DND-41 (cell line): Measurements from ENCODE around the gene ARHGEF38.

Experiments used
- ATAC-seq: fragments of 200-7000 bp; cut with Tn5 transposase; 3 replicates; pipeline ENCODE4 v1.9.1; 2021; ENCODE audit warnings: low read depth; ENCODE audit not compliant: insufficient read depth
- DNase-seq: peaks from one replicate; pipeline ENCODE4 v3.0.0-alpha.2; 2020
- H2AFZ ChIP-seq: 2 replicates; pipeline ENCODE4 v1.6.0; 2012; ENCODE audit warnings: low read depth, low read length
- H3K27ac ChIP-seq: 2 replicates; pipeline ENCODE4 v1.5.1; 2012; ENCODE audit warnings: low read length, inconsistent platforms
- H3K27me3 ChIP-seq: fragments of 200-600 bp; sonication (generic); 2 replicates; pipeline ENCODE4 v1.6.0; 2012; ENCODE audit warnings: low read length, mild to moderate bottlenecking, inconsistent platforms; ENCODE audit not compliant: insufficient read depth, poor library complexity
- H3K36me3 ChIP-seq: 2 replicates; pipeline ENCODE4 v1.5.1; 2012; ENCODE audit warnings: low read length, inconsistent platforms; ENCODE audit not compliant: insufficient read depth
- H3K4me1 ChIP-seq: 2 replicates; pipeline ENCODE4 v1.5.1; 2012; ENCODE audit warnings: mild to moderate bottlenecking, low read length; ENCODE audit not compliant: insufficient read depth
- H3K4me2 ChIP-seq: 2 replicates; pipeline ENCODE4 v1.6.0; 2012; ENCODE audit warnings: mild to moderate bottlenecking, moderate library complexity, low read length, inconsistent platforms; ENCODE audit not compliant: insufficient read depth
- H3K4me3 ChIP-seq, 2 experiments: fragments of 200-600 bp in 1 of 2; shearing (Covaris generic) in 1 of 2; 2 replicates each; pipeline ENCODE4 v1.5.1; 2012 to 2016; ENCODE audit warnings: inconsistent platforms in 2 of 2, low read length in 2 of 2, mild to moderate bottlenecking in 2 of 2, low read depth in 1 of 2, moderate library complexity in 1 of 2
- H3K79me2 ChIP-seq: 2 replicates; pipeline ENCODE4 v1.6.0; 2012; ENCODE audit warnings: low read length, inconsistent platforms; ENCODE audit not compliant: insufficient read depth
- H3K9ac ChIP-seq: 2 replicates; pipeline ENCODE4 v1.6.0; 2012; ENCODE audit warnings: low read depth, mild to moderate bottlenecking, inconsistent platforms, low read length, moderate library complexity
- H3K9me3 ChIP-seq: 2 replicates; pipeline ENCODE4 v1.5.1; 2012; ENCODE audit warnings: low read length, moderate library complexity, mild to moderate bottlenecking, inconsistent platforms; ENCODE audit not compliant: insufficient read depth, severe bottlenecking
- H4K20me1 ChIP-seq: 2 replicates; pipeline ENCODE4 v1.6.0; 2012; ENCODE audit warnings: low read length; ENCODE audit not compliant: insufficient read depth
- EZH2 ChIP-seq: IDR thresholded peaks from 3 replicates; pipeline ENCODE4 v1.6.1; 2012; ENCODE audit warnings: borderline replicate concordance, low read depth, mild to moderate bottlenecking, moderate library complexity, low read length, inconsistent platforms; ENCODE audit not compliant: severe bottlenecking
- TF ChIP-seq, protein P1 (sequence below): IDR thresholded peaks from 2 replicates; pipeline ENCODE4 v1.5.1; 2012; ENCODE audit warnings: borderline replicate concordance, low read length, moderate library complexity, mild to moderate bottlenecking; ENCODE audit not compliant: poor library complexity, severe bottlenecking; ENCODE audit errors: extremely low read depth

The ARHGEF38 gene

DNA sequence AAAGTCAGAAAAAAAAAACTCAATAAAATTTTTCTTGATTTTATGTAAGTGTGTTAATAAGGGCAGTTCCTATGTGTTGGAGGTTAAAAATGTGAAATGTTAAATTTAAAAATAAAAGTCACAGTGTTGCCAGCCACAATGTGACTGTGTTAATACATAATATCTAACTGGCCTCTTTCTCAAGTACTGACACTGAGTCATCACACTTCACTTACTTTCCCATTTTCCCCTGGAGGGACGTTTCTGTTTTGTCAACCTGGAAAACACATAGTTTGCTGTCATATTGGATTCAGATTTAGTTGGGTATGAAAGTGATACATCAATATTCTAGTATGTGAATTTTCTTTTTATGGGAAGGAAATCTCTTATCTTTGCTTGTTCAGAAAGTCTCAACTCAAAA, 46.4 kb downstream of the ARHGEF38 start:
- no peak overlapping the region for H3K9ac ChIP-seq
- no peaks in the 10 kb centered on the region for H3K4me1 ChIP-seq

DNA sequence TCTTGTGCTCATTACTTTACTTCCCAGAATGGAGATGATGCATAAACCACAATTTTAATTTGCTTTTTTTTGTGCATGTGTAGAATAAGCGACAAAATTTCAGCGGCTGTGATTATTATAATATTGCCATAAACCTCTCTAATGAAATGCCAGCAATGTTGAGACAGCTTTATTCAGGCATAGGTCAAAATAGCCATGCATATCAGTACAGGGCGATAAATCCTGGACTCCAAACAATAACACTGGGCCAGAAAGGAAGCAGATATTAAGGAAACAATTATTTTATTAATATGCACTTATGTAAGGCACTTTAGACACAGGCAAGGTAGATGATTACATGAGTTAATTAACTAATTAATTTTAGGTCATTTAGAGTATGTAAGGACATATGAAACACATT, 47.1 kb downstream of the ARHGEF38 start:
- no peaks in the 10 kb centered on the region for H3K79me2 ChIP-seq
- H3K9ac ChIP-seq = no peak overlapping the region

More for the DNA sequence above, 46.4 kb downstream of the ARHGEF38 start:
- TF ChIP-seq, protein P1, sequence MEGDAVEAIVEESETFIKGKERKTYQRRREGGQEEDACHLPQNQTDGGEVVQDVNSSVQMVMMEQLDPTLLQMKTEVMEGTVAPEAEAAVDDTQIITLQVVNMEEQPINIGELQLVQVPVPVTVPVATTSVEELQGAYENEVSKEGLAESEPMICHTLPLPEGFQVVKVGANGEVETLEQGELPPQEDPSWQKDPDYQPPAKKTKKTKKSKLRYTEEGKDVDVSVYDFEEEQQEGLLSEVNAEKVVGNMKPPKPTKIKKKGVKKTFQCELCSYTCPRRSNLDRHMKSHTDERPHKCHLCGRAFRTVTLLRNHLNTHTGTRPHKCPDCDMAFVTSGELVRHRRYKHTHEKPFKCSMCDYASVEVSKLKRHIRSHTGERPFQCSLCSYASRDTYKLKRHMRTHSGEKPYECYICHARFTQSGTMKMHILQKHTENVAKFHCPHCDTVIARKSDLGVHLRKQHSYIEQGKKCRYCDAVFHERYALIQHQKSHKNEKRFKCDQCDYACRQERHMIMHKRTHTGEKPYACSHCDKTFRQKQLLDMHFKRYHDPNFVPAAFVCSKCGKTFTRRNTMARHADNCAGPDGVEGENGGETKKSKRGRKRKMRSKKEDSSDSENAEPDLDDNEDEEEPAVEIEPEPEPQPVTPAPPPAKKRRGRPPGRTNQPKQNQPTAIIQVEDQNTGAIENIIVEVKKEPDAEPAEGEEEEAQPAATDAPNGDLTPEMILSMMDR = no peak
- no peak for TF ChIP-seq EZH2
- Histone ChIP-seq H3K79me2 (no peaks in the 10 kb centered on the region), H3K9me3 (no peaks in the 10 kb centered on the region), H3K4me3 (no peak overlapping the region), H3K36me3 (no peaks in the 10 kb centered on the region), H2AFZ (no peak overlapping the region), H3K4me2 (no peak overlapping the region), H3K27me3 (no peaks in the 10 kb centered on the region), H4K20me1 (no peaks in the 10 kb centered on the region), H3K27ac (no peak overlapping the region)
- DNase-seq (no peak), ATAC-seq (no peak)

GRCh38 chr4:105599932-105600655, 47.7 kb downstream of the ARHGEF38 start:
- H3K36me3 ChIP-seq = no peaks in the 10 kb centered on the region
- TF ChIP-seq EZH2 = no peak
- TF ChIP-seq, protein P1 = no peak
- H3K79me2 ChIP-seq = no peaks in the 10 kb centered on the region
- H3K4me3 ChIP-seq = no peak overlapping the region
- no peak overlapping the region for H3K27ac ChIP-seq
- H4K20me1 ChIP-seq = no peaks in the 10 kb centered on the region
- no peak overlapping the region for H3K9ac ChIP-seq
- no peak overlapping the region for H3K4me2 ChIP-seq
- H3K4me1 ChIP-seq = no peaks in the 10 kb centered on the region
- no peak for DNase-seq
- H3K9me3 ChIP-seq = no peaks in the 10 kb centered on the region
- H3K27me3 ChIP-seq = no peaks in the 10 kb centered on the region
- no peak for ATAC-seq
- no peak overlapping the region for H2AFZ ChIP-seq

More for the DNA sequence above, 47.1 kb downstream of the ARHGEF38 start:
- Histone ChIP-seq H3K4me1 (no peaks in the 10 kb centered on the region), H2AFZ (no peak overlapping the region), H3K36me3 (no peaks in the 10 kb centered on the region), H3K27me3 (no peaks in the 10 kb centered on the region), H3K4me2 (no peak overlapping the region), H4K20me1 (no peaks in the 10 kb centered on the region), H3K4me3 (no peak overlapping the region), H3K27ac (no peak overlapping the region), H3K9me3 (no peaks in the 10 kb centered on the region)
- DNase-seq (no peak), ATAC-seq (no peak)
- TF ChIP-seq, protein P1 = no peak
- no peak for TF ChIP-seq EZH2

DNA sequence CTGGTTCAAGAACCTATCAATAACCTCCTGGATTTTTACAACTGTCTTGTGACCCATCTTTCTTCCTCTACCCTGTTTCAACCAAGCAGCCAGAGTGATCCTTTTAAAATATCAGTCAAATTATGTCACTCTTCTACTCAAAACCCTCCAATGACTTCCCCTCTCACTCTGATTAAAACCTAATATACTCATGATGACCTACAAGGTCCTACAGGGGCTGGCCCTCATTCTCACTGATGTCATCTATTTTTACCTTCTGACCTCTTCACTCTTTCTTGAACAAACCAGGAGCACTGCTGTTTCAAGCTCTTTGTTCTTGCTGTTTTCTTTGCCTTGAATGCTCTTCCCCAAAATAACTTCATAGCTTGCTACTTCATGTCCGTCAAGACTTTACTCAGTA, 48.5 kb downstream of the ARHGEF38 start:
- no peaks in the 10 kb centered on the region for H3K79me2 ChIP-seq
- H3K27me3 ChIP-seq = no peaks in the 10 kb centered on the region
- no peaks in the 10 kb centered on the region for H3K4me1 ChIP-seq
- no peaks in the 10 kb centered on the region for H4K20me1 ChIP-seq
- H3K4me2 ChIP-seq = no peak overlapping the region
- TF ChIP-seq, protein P1 = no peak
- no peak for TF ChIP-seq EZH2
- H3K9me3 ChIP-seq = no peaks in the 10 kb centered on the region
- DNase-seq = no peak
- H2AFZ ChIP-seq = no peak overlapping the region
- no peak for ATAC-seq
- no peaks in the 10 kb centered on the region for H3K36me3 ChIP-seq
- H3K9ac ChIP-seq = no peak overlapping the region
- no peak overlapping the region for H3K4me3 ChIP-seq
- H3K27ac ChIP-seq = no peak overlapping the region
